Adrenal gland (tissue), 5 donors: Measurements from ENCODE around the gene EPHB2.
"Not testable (repeated sequence)": the region's sequence is repeated elsewhere in the genome, so short reads cannot be mapped to it uniquely, and the experiment has no call there.

Source experiments
- POLR2A ChIP-seq, 2 donors: fragments of 450-650 bp; IDR thresholded peaks; one replicate each; pipeline ENCODE4 v1.6.1; 2017; ENCODE audit warnings: antibody characterized with exemption in 2 of 2, mild to moderate bottlenecking in 2 of 2, moderate library complexity in 1 of 2
- TF ChIP-seq, protein P1 (sequence below), 6 experiments: fragments of 450-650 bp in 4 of 6; fragments of 200-600 bp in 2 of 6; sonication (generic) in 1 of 6; IDR thresholded peaks; 1 replicate in 5 of 6; 2 replicates in 1 of 6; pipeline versions ENCODE4 v1.5.1 to v1.8.0; 2016 to 2021; ENCODE audit warnings: antibody characterized with exemption in 6 of 6, mild to moderate bottlenecking in 2 of 6, moderate library complexity in 1 of 6
- donor health status: DM: no; HTN: no; CAD: no.

DNA sequence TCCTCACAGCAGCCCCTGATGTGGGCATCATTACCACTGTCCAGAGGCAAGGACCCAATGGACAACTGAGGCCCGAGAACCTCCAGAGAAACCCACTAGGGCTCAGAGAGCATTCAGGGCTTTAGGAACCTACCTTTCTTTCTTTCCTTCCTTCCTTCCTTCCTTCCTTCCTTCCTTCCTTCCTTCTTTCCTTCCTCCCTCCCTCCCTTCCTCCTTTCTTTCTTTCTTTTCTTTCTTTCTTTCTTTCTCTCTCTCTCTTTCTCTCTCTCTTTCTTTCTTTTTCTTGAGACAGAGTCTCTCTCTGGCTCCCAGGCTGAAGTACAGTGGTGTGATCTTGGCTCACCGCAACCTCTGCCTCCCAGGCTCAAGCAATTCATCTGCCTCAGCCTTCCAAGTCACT lies 41.8 kb upstream of the EPHB2 start:
- TF ChIP-seq, protein P1, sequence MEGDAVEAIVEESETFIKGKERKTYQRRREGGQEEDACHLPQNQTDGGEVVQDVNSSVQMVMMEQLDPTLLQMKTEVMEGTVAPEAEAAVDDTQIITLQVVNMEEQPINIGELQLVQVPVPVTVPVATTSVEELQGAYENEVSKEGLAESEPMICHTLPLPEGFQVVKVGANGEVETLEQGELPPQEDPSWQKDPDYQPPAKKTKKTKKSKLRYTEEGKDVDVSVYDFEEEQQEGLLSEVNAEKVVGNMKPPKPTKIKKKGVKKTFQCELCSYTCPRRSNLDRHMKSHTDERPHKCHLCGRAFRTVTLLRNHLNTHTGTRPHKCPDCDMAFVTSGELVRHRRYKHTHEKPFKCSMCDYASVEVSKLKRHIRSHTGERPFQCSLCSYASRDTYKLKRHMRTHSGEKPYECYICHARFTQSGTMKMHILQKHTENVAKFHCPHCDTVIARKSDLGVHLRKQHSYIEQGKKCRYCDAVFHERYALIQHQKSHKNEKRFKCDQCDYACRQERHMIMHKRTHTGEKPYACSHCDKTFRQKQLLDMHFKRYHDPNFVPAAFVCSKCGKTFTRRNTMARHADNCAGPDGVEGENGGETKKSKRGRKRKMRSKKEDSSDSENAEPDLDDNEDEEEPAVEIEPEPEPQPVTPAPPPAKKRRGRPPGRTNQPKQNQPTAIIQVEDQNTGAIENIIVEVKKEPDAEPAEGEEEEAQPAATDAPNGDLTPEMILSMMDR (IDR thresholded peaks at IDR 0.05) = not testable (repeated sequence)
- not testable (repeated sequence) for TF ChIP-seq POLR2A (IDR thresholded peaks at IDR 0.05)
